H1 (cell line): ENCODE results near the gene CDRT4. TPM values are rescaled to one million over a fixed set of nuclear protein-coding genes. Genes with fewer than 3 reads are reported as not detected.
A peak's percentile ranks its signal among the peaks of the same experiment; 100 is the strongest.

Source experiments
- CHD1 ChIP-seq: IDR thresholded peaks from 2 replicates; pipeline ENCODE4 v1.6.1; 2012; ENCODE audit warnings: low read depth, low read length, improper control_type of control experiment
- CREB1 ChIP-seq: IDR thresholded peaks from 2 replicates; pipeline ENCODE4 v1.6.1; 2012; ENCODE audit warnings: inconsistent platforms
- CTCF ChIP-seq, 3 experiments: IDR thresholded peaks; 1 replicate in 2 of 3; 2 replicates in 1 of 3; pipeline versions ENCODE4 v1.5.1 to v1.6.1; 2011; ENCODE audit warnings: low read length in 3 of 3, mild to moderate bottlenecking in 3 of 3, inconsistent platforms in 2 of 3, low read depth in 1 of 3, moderate library complexity in 1 of 3; ENCODE audit not compliant: insufficient read depth in 1 of 3; ENCODE audit errors: control extremely low read depth in 1 of 3
- EP300 ChIP-seq, 2 experiments: IDR thresholded peaks; 1 replicate in 1 of 2; 2 replicates in 1 of 2; pipeline ENCODE4 v1.6.1; 2011 to 2012; ENCODE audit warnings: low read depth in 2 of 2, low read length in 2 of 2, mild to moderate bottlenecking in 2 of 2, borderline replicate concordance in 1 of 2, inconsistent platforms in 1 of 2, moderate library complexity in 1 of 2
- GABPA ChIP-seq: IDR thresholded peaks from 2 replicates; pipeline ENCODE4 v1.6.1; 2011; ENCODE audit warnings: mild to moderate bottlenecking, low read length, moderate library complexity, borderline replicate concordance; ENCODE audit not compliant: insufficient read depth
- GTF2F1 ChIP-seq: IDR thresholded peaks from 2 replicates; pipeline ENCODE4 v1.6.1; 2012; ENCODE audit warnings: low read depth, low read length, improper control_type of control experiment, borderline replicate concordance
- HDAC2 ChIP-seq, 2 experiments: fragments of 300-600 bp in 1 of 2; sonication (generic) in 1 of 2; IDR thresholded peaks; 2 replicates each; pipeline ENCODE4 v1.6.1; 2011 to 2012; ENCODE audit warnings: low read depth in 2 of 2, low read length in 2 of 2, mild to moderate bottlenecking in 2 of 2, moderate library complexity in 2 of 2, borderline replicate concordance in 1 of 2, inconsistent platforms in 1 of 2
- HDAC6 ChIP-seq: IDR thresholded peaks from one replicate; pipeline ENCODE4 v1.7.1; 2012; ENCODE audit warnings: low read depth, mild to moderate bottlenecking, inconsistent platforms, low read length, moderate library complexity
- JUND ChIP-seq: IDR thresholded peaks from 2 replicates; pipeline ENCODE4 v1.6.1; 2011; ENCODE audit warnings: mild to moderate bottlenecking, improper control_type of control experiment, low read length
- NANOG ChIP-seq: IDR thresholded peaks from 2 replicates; pipeline ENCODE4 v1.6.1; 2011; ENCODE audit warnings: low read length, low read depth, mild to moderate bottlenecking, inconsistent platforms; ENCODE audit not compliant: insufficient read depth, poor library complexity, severe bottlenecking
- RNF2 ChIP-seq: fragments of 200-900, 300-1000 bp; sonication (generic); IDR thresholded peaks from 2 replicates; pipeline ENCODE4 v1.7.1; 2016; ENCODE audit warnings: borderline replicate concordance, low read depth, mild to moderate bottlenecking, antibody characterized with exemption, low read length; ENCODE audit not compliant: poor library complexity, severe bottlenecking; ENCODE audit errors: missing control alignments
- SAP30 ChIP-seq: fragments of 300-600 bp; sonication (generic); IDR thresholded peaks from 2 replicates; pipeline ENCODE4 v1.7.1; 2012; ENCODE audit warnings: low read length, moderate library complexity, mild to moderate bottlenecking, inconsistent platforms; ENCODE audit not compliant: insufficient read depth, insufficient replicate concordance
- SIRT6 ChIP-seq: IDR thresholded peaks from one replicate; pipeline ENCODE4 v1.7.1; 2012; ENCODE audit warnings: low read length, inconsistent platforms
- SP4 ChIP-seq: IDR thresholded peaks from 2 replicates; pipeline ENCODE4 v1.6.1; 2012; ENCODE audit warnings: low read length, inconsistent platforms
- SRF ChIP-seq: IDR thresholded peaks from 2 replicates; pipeline ENCODE4 v1.6.1; 2011; ENCODE audit warnings: mild to moderate bottlenecking, low read depth, low read length, moderate library complexity
- SUZ12 ChIP-seq: fragments of 200-600 bp; sonication (generic); IDR thresholded peaks from 2 replicates; pipeline ENCODE4 v1.6.1; 2012; ENCODE audit warnings: mild to moderate bottlenecking, inconsistent platforms, low read length, moderate library complexity, mixed read lengths
- TAF1 ChIP-seq: IDR thresholded peaks from 2 replicates; pipeline ENCODE4 v1.6.1; 2011; ENCODE audit warnings: mild to moderate bottlenecking, low read depth, low read length
- TAF7 ChIP-seq: optimal IDR thresholded peaks from 2 replicates; pipeline ENCODE3; 2011; ENCODE audit warnings: low read depth, mild to moderate bottlenecking, inconsistent platforms, low read length, moderate library complexity, borderline replicate concordance
- TBP ChIP-seq: IDR thresholded peaks from 2 replicates; pipeline ENCODE4 v1.6.1; 2011; ENCODE audit warnings: low read depth, low read length, improper control_type of control experiment
- TCF12 ChIP-seq: IDR thresholded peaks from 2 replicates; pipeline ENCODE4 v1.6.1; 2011; ENCODE audit warnings: low read depth, mild to moderate bottlenecking, low read length
- YY1 ChIP-seq: IDR thresholded peaks from 2 replicates; pipeline ENCODE4 v1.6.1; 2011; ENCODE audit warnings: low read depth, mild to moderate bottlenecking, low read length
- polyA plus RNA-seq, 7 experiments: library from polyadenylated mRNA; depleted of rRNA in 3 of 7; stranded (reverse) in 5 of 7; unstranded in 2 of 7; fragments of >200 nt in 5 of 7; fragments of 200-250 nt in 2 of 7; gene quantifications; 1 replicate in 5 of 7; 2 replicates in 1 of 7; 4 replicates in 1 of 7; pipeline versions ENCODE4 v1.2.1 to v1.2.3, GENCODE V29; 2011 to 2013; ENCODE audit warnings: missing spikeins in 2 of 7, mixed read lengths in 2 of 7
- total RNA-seq: library from RNA; stranded (reverse); fragmentation: NEBNext Ultra II Directional; extraction: Animal tissue kit (Norgen Biotek cat#: 25700); gene quantifications from 2 replicates; pipeline ENCODE4 v1.2.1, GENCODE V29; 2021

Gene CDRT4
- total and polyA plus RNA-seq, 2 of the 8 experiments (the other 6 are each of a cell fraction or from before 2014, with no cell fraction given), result 2.6 to 5.6 TPM

GRCh38 chr17:15490634-15491261 is 23.3 kb upstream of the CDRT4 start (continued):
- TF ChIP-seq SUZ12 (no peak), CHD1 (no peak), TAF7 (no peak), CREB1 (no peak), TAF1 (no peak), JUND (no peak), CTCF (IDR thresholded peaks at IDR 0.05; ENCODE audit: control extremely low read depth in 1 of 3, insufficient read depth in 1 of 3, low read depth in 1 of 3, low read length in 3 of 3) (no peak), SAP30 (no peak), GABPA (no peak), HDAC6 (no peak), SIRT6 (no peak), HDAC2 (IDR thresholded peaks at IDR 0.05; ENCODE audit: borderline replicate concordance in 1 of 2, low read depth in 2 of 2, low read length in 2 of 2) (peak in 1 of 2 experiments; percentile 47; a peak in 1 of 4 replicates), SP4 (no peak), RNF2 (no peak), TCF12 (no peak), GTF2F1 (no peak), EP300 (IDR thresholded peaks at IDR 0.05; ENCODE audit: borderline replicate concordance in 1 of 2, low read depth in 2 of 2, low read length in 2 of 2) (peak in 1 of 2 experiments; percentile 24; a peak in 1 of 3 replicates), SRF (no peak), TBP (no peak), NANOG (no peak), YY1 (peak; percentile 36; the same call in 1 of the 2 replicates)
